ENCODE results near the gene FBXO41. TPM values are rescaled to one million over a fixed set of nuclear protein-coding genes. Genes with fewer than 3 reads are reported as not detected.

Gene FBXO41
- under 0.01 and 0.22 TPM in 2 replicates for total RNA-seq

GRCh38 chr2:73284296-73285158 is at the start of gene FBXO41:
TSS of gene FBXO41 (minus strand) at chr2:73284478. CDS start at chr2:73269630, 14,848 bp downstream.
- no peak for DNase-seq (ENCODE audit: low read depth in 2 of 2)

- DNase-seq (ENCODE audit: low read depth in 2 of 2), result no peak
Measured at GRCh38 chr2:73334045-73334444, 49.8 kb upstream of the FBXO41 start.

- DNase-seq (ENCODE audit: low read depth in 2 of 2), result no peak
Measured at GRCh38 chr2:73333564-73333963, 49.3 kb upstream of the FBXO41 start.

GRCh38 chr2:73324126-73324725 is 39.9 kb upstream of the FBXO41 start:
- no peak for DNase-seq (ENCODE audit: low read depth in 2 of 2)

- no peak for DNase-seq (ENCODE audit: low read depth in 2 of 2)
Measured at GRCh38 chr2:73323551-73323950, 39.3 kb upstream of the FBXO41 start.

- no peak for DNase-seq (ENCODE audit: low read depth in 2 of 2)
Measured at GRCh38 chr2:73314441-73314840, 30.2 kb upstream of the FBXO41 start.

GRCh38 chr2:73307720-73308119 is 23.4 kb upstream of the FBXO41 start:
- DNase-seq (ENCODE audit: low read depth in 2 of 2), result no peak

GRCh38 chr2:73301636-73302035 is 17.4 kb upstream of the FBXO41 start:
- no peak for DNase-seq (ENCODE audit: low read depth in 2 of 2)

GRCh38 chr2:73300926-73301325 is 16.6 kb upstream of the FBXO41 start:
- DNase-seq (ENCODE audit: low read depth in 2 of 2), result no peak

GRCh38 chr2:73297586-73297985 is 13.3 kb upstream of the FBXO41 start:
- no peak for DNase-seq (ENCODE audit: low read depth in 2 of 2)

- DNase-seq (ENCODE audit: low read depth in 2 of 2), result no peak
Measured at GRCh38 chr2:73297151-73297559, 12.9 kb upstream of the FBXO41 start.

GRCh38 chr2:73295751-73296400 is 11.6 kb upstream of the FBXO41 start:
- no peak for DNase-seq (ENCODE audit: low read depth in 2 of 2)

GRCh38 chr2:73294239-73294638 is 10.0 kb upstream of the FBXO41 start:
- no peak for DNase-seq (ENCODE audit: low read depth in 2 of 2)

- DNase-seq (ENCODE audit: low read depth in 2 of 2), result peak; percentile 45 to 80
Measured at GRCh38 chr2:73293534-73294171, 9.4 kb upstream of the FBXO41 start, which contains the start of gene EGR4. TSS of gene EGR4 (minus strand) at chr2:73293548. CDS start at chr2:73293317, 231 bp downstream.

GRCh38 chr2:73292906-73293533 is 8.7 kb upstream of the FBXO41 start:
- peak in 1 of 2 donors; percentile 12 for DNase-seq (ENCODE audit: low read depth in 2 of 2)

GRCh38 chr2:73292316-73292905 is 8.1 kb upstream of the FBXO41 start:
- DNase-seq (ENCODE audit: low read depth in 2 of 2), result no peak

- DNase-seq (ENCODE audit: low read depth in 2 of 2), result peak in 1 of 2 donors; percentile 13
Measured at GRCh38 chr2:73291461-73292315, 7.4 kb upstream of the FBXO41 start.

- peak; percentile 48 to 60 for DNase-seq (ENCODE audit: low read depth in 2 of 2)
Measured at GRCh38 chr2:73291093-73291460, 6.8 kb upstream of the FBXO41 start.

- DNase-seq (ENCODE audit: low read depth in 2 of 2), result peak; percentile 46 to 59
Measured at GRCh38 chr2:73290049-73290839, 6.0 kb upstream of the FBXO41 start.

All from lung microvascular endothelial cell (primary cell).